K562 (cell line): ENCODE results near the gene RUNX1. TPM values are rescaled to one million over a fixed set of nuclear protein-coding genes. Genes with fewer than 3 reads are reported as not detected.

Experiments
- ARID1B ChIP-seq: fragments of 450-650 bp; IDR thresholded peaks from 2 replicates; pipeline ENCODE4 v1.6.1; 2016; ENCODE audit warnings: antibody characterized with exemption, mild to moderate bottlenecking, inconsistent platforms
- C11orf30 ChIP-seq: fragments of 450-650 bp; IDR thresholded peaks from 2 replicates; pipeline ENCODE4 v1.6.1; 2016; ENCODE audit warnings: low read depth, mild to moderate bottlenecking
- CTBP1 ChIP-seq: fragments of 450-650 bp; IDR thresholded peaks from 2 replicates; pipeline ENCODE4 v1.6.1; 2016; ENCODE audit warnings: borderline replicate concordance
- EP400 ChIP-seq: fragments of 450-650 bp; IDR thresholded peaks from 2 replicates; pipeline ENCODE4 v1.6.1; 2017; ENCODE audit warnings: antibody characterized with exemption, mild to moderate bottlenecking, moderate library complexity
- KLF16 ChIP-seq: IDR thresholded peaks from 2 replicates; pipeline ENCODE4 v1.6.1; 2016; ENCODE audit warnings: antibody characterized with exemption
- MXI1 ChIP-seq: IDR thresholded peaks from 2 replicates; pipeline ENCODE4 v1.6.1; 2011; ENCODE audit warnings: low read depth, mild to moderate bottlenecking, improper control_type of control experiment, low read length
- POLR2AphosphoS2 ChIP-seq: IDR thresholded peaks from 2 replicates; pipeline ENCODE4 v1.6.1; 2012; ENCODE audit warnings: low read length, improper control_type of control experiment
- SMARCA4 ChIP-seq: fragments of 450-650 bp; IDR thresholded peaks from 2 replicates; pipeline ENCODE4 v1.6.1; 2016
- STAG1 ChIP-seq: sonication (generic); formaldehyde crosslinking; IDR thresholded peaks from 2 replicates; pipeline ENCODE4 v1.5.0; 2020; ENCODE audit warnings: missing genetic modification reagents, borderline replicate concordance
- ZKSCAN1 ChIP-seq: fragments of 150-350 bp; IDR thresholded peaks from 2 replicates; pipeline ENCODE4 v1.6.1; 2016; ENCODE audit warnings: low read depth, low read length
- ZNF124 ChIP-seq: sonication (generic); formaldehyde crosslinking; IDR thresholded peaks from 2 replicates; pipeline ENCODE4 v1.8.1; 2022; ENCODE audit warnings: missing genetic modification reagents
- ZNF146 ChIP-seq: IDR thresholded peaks from one replicate; pipeline ENCODE4 v1.6.1; 2018; ENCODE audit warnings: missing compliant biosample characterization; ENCODE audit not compliant: unreplicated experiment
- ZNF24 ChIP-seq: fragments of 450-650 bp; IDR thresholded peaks from 2 replicates; pipeline ENCODE4 v1.6.1; 2016
- ZNF311 ChIP-seq: fragments of 250-450 bp; sonication (Bioruptor Pico); IDR thresholded peaks from 2 replicates; pipeline ENCODE4 v1.4.0; 2020; ENCODE audit warnings: mild to moderate bottlenecking, moderate library complexity
- ZNF41 ChIP-seq: fragments of 250-450 bp; sonication (Bioruptor Pico); conservative IDR thresholded peaks from 2 replicates; pipeline ENCODE4 v1.4.0; 2020; ENCODE audit warnings: mild to moderate bottlenecking
- ZNF668 ChIP-seq: fragments of 250-450 bp; sonication (Bioruptor Pico); IDR thresholded peaks from 2 replicates; pipeline ENCODE4 v1.8.0; 2022; ENCODE audit warnings: mild to moderate bottlenecking, inconsistent platforms
- ZSCAN32 ChIP-seq: fragments of 450-650 bp; formaldehyde crosslinking; IDR thresholded peaks from 2 replicates; pipeline ENCODE4 v1.4.0; 2020; ENCODE audit warnings: mild to moderate bottlenecking, moderate library complexity
- polyA plus RNA-seq, 8 experiments: library from polyadenylated mRNA; depleted of rRNA in 4 of 8; stranded (reverse) in 5 of 8; unstranded in 3 of 8; fragments of >200 nt; fragmentation: Nextera tagmentation in 2 of 8; fragmentation: Illumina TruSeq in 1 of 8; extraction: Ambion mirVana in 2 of 8; extraction: Trizol in 1 of 8; gene quantifications; 2 replicates each; pipeline versions ENCODE4 v1.2.1 to v1.2.3, GENCODE V29; 2011 to 2014; ENCODE audit warnings: inconsistent platforms in 1 of 8, missing spikeins in 1 of 8
- total RNA-seq, 7 experiments: library from RNA; depleted of rRNA in 6 of 7; stranded (reverse); fragments of >200 nt in 6 of 7; fragmentation: Illumina TruSeq in 2 of 7; extraction: Trizol in 2 of 7; gene quantifications; 2 replicates each; pipeline versions ENCODE4 v1.2.1 to v1.2.3, GENCODE V29; 2011 to 2021; ENCODE audit warnings: low replicate concordance in 1 of 7
- TF ChIP-seq, protein P1 (sequence below): fragments of 450-650 bp; IDR thresholded peaks from 2 replicates; pipeline ENCODE4 v1.6.1; 2016; ENCODE audit warnings: low read depth
- TF ChIP-seq, protein P2 (sequence below): fragments of 250-450 bp; sonication (Bioruptor Pico); IDR thresholded peaks from 2 replicates; pipeline ENCODE4 v1.5.0; 2021; ENCODE audit warnings: mild to moderate bottlenecking, borderline replicate concordance
- TF ChIP-seq, protein P3 (sequence below): sonication (generic); IDR thresholded peaks from 2 replicates; pipeline ENCODE4 v1.6.1; 2016

RUNX1 gene
- total and polyA plus RNA-seq, 9 of the 15 experiments (the other 6 are each of a cell fraction or from before 2014, with no cell fraction given), result 2.2 to 68.6 (median 17.8) TPM

DNA sequence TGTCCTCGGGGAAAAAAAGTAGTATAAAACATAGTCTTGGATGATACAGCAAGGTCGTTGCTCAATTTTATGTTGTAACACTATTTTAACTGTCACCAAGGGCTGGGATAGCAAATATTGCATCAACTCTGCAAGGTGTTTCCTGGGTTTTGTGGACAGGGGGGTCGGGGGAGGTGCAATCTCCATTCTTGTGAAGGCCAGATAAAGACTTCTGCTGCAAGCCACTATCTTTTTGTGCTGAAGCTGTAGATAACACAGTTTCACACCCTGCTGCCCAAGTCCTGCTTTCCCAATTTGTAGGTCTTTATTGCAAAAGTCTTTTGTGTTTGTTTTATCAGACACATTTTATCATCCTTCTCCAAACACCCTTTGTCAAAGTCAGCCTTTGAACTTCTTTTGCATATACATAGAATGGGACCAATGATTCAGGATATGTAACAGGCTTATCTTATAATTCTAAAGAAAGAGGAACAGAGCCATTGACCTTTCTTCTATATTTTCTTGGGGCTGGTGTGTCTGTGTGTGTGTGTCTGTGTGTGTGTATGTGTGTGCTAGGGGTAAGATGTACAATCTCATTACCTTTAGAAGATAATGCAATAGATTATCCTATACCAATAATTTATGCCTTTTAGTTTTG lies 140.6 kb downstream of the RUNX1 start (continued):
- TF ChIP-seq, protein P1, sequence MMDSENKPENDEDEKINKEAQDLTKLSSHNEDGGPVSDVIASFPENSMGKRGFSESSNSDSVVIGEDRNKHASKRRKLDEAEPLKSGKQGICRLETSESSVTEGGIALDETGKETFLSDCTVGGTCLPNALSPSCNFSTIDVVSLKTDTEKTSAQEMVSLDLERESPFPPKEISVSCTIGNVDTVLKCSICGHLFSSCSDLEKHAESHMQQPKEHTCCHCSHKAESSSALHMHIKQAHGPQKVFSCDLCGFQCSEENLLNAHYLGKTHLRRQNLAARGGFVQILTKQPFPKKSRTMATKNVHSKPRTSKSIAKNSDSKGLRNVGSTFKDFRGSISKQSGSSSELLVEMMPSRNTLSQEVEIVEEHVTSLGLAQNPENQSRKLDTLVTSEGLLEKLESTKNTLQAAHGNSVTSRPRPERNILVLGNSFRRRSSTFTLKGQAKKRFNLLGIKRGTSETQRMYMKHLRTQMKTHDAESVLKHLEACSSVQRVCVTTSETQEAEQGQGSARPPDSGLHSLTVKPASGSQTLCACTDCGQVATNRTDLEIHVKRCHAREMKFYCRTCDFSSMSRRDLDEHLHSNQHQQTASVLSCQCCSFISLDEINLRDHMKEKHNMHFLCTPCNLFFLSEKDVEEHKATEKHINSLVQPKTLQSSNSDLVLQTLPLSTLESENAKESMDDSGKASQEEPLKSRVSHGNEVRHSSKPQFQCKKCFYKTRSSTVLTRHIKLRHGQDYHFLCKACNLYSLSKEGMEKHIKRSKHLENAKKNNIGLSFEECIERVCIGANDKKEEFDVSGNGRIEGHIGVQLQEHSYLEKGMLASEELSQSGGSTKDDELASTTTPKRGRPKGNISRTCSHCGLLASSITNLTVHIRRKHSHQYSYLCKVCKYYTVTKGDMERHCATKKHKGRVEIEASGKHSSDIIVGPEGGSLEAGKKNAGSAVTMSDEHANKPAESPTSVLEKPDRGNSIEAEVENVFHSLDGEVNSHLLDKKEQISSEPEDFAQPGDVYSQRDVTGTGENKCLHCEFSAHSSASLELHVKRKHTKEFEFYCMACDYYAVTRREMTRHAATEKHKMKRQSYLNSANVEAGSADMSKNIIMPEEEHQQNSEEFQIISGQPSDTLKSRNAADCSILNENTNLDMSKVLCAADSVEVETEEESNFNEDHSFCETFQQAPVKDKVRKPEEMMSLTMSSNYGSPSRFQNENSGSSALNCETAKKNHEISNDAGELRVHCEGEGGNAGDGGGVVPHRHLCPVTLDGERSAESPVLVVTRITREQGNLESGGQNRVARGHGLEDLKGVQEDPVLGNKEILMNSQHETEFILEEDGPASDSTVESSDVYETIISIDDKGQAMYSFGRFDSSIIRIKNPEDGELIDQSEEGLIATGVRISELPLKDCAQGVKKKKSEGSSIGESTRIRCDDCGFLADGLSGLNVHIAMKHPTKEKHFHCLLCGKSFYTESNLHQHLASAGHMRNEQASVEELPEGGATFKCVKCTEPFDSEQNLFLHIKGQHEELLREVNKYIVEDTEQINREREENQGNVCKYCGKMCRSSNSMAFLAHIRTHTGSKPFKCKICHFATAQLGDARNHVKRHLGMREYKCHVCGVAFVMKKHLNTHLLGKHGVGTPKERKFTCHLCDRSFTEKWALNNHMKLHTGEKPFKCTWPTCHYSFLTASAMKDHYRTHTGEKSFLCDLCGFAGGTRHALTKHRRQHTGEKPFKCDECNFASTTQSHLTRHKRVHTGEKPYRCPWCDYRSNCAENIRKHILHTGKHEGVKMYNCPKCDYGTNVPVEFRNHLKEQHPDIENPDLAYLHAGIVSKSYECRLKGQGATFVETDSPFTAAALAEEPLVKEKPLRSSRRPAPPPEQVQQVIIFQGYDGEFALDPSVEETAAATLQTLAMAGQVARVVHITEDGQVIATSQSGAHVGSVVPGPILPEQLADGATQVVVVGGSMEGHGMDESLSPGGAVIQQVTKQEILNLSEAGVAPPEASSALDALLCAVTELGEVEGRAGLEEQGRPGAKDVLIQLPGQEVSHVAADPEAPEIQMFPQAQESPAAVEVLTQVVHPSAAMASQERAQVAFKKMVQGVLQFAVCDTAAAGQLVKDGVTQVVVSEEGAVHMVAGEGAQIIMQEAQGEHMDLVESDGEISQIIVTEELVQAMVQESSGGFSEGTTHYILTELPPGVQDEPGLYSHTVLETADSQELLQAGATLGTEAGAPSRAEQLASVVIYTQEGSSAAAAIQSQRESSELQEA, result no peak
- TF ChIP-seq KLF16, result peak; percentile 100
- TF ChIP-seq SMARCA4, result peak; percentile 100
- peak; percentile 64; the same call in 1 of the 2 replicates for TF ChIP-seq MXI1
- peak; percentile 94 for TF ChIP-seq ZNF311
- TF ChIP-seq ZNF41, result 0 out of 2 replicates have a peak, but pooled peaks have one; percentile 57
- peak; percentile 78; the same call in 1 of the 2 replicates for TF ChIP-seq ZNF668 (CRISPR knock-in tag)
- TF ChIP-seq, protein P2, sequence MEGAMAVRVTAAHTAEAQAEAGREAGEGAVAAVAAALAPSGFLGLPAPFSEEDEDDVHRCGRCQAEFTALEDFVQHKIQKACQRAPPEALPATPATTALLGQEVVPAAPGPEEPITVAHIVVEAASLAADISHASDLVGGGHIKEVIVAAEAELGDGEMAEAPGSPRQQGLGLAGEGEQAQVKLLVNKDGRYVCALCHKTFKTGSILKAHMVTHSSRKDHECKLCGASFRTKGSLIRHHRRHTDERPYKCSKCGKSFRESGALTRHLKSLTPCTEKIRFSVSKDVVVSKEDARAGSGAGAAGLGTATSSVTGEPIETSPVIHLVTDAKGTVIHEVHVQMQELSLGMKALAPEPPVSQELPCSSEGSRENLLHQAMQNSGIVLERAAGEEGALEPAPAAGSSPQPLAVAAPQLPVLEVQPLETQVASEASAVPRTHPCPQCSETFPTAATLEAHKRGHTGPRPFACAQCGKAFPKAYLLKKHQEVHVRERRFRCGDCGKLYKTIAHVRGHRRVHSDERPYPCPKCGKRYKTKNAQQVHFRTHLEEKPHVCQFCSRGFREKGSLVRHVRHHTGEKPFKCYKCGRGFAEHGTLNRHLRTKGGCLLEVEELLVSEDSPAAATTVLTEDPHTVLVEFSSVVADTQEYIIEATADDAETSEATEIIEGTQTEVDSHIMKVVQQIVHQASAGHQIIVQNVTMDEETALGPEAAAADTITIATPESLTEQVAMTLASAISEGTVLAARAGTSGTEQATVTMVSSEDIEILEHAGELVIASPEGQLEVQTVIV (CRISPR knock-in tag), result peak; percentile 49; the same call in 1 of the 2 replicates
- peak; percentile 72 for TF ChIP-seq C11orf30
- TF ChIP-seq ZNF146, result no peak
- TF ChIP-seq ARID1B, result peak; percentile 100
- peak; percentile 92 for TF ChIP-seq EP400
- TF ChIP-seq, protein P3, sequence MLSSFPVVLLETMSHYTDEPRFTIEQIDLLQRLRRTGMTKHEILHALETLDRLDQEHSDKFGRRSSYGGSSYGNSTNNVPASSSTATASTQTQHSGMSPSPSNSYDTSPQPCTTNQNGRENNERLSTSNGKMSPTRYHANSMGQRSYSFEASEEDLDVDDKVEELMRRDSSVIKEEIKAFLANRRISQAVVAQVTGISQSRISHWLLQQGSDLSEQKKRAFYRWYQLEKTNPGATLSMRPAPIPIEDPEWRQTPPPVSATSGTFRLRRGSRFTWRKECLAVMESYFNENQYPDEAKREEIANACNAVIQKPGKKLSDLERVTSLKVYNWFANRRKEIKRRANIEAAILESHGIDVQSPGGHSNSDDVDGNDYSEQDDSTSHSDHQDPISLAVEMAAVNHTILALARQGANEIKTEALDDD, result peak; percentile 70
- no peak for TF ChIP-seq ZNF124 (CRISPR knock-in tag)
- peak; percentile 75; the same call in 1 of the 2 replicates for TF ChIP-seq ZSCAN32
- no peak for TF ChIP-seq POLR2AphosphoS2
- peak; percentile 99 for TF ChIP-seq CTBP1
- TF ChIP-seq ZKSCAN1, result no peak
- TF ChIP-seq ZNF24, result peak; percentile 65
- no peak for TF ChIP-seq STAG1 (CRISPR knock-in tag)
